Effector CD4-positive, alpha-beta T cell (primary cell): Measurements from ENCODE around the gene SIL1.
"Not testable (repeated sequence)": the region's sequence is repeated elsewhere in the genome, so short reads cannot be mapped to it uniquely, and the experiment has no call there.

Experiments used
- DNase-seq: peaks from one replicate; pipeline ENCODE4 v3.0.0-alpha.2; 2020

The SIL1 gene

GRCh38 chr5:139138109-139138508 is 60.1 kb downstream of the SIL1 start:
- no peak for DNase-seq

GRCh38 chr5:139137697-139138096 is 60.5 kb downstream of the SIL1 start:
- no peak for DNase-seq

- no peak for DNase-seq
These were observed 63.3 kb downstream of the SIL1 start for GRCh38 chr5:139134906-139135305.

- DNase-seq, result no peak
These were observed 64.9 kb downstream of the SIL1 start for GRCh38 chr5:139133282-139133681.

DNA sequence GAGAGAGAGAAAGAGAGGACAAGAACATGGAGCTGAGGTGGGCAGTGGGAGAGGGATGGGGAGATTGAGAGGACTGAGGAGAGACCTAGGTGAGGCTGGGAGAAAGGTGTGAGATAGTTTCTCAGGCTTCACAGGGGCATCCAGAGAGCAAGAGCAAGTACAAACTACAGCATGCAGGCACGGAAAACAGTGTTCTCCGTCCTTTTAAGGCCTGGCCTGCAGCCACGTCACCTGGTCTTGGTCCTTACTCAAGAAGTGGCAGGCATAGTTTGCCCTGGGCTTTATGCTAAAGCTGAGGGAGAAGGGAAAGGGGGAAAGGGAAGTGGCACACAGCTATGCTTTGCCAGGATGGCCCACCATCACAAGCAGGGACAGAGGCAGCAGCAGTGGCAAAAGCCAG is 65.7 kb downstream of the SIL1 start:
- no peak for DNase-seq

GRCh38 chr5:139131921-139132432 is 66.2 kb downstream of the SIL1 start:
- DNase-seq, result no peak

DNA sequence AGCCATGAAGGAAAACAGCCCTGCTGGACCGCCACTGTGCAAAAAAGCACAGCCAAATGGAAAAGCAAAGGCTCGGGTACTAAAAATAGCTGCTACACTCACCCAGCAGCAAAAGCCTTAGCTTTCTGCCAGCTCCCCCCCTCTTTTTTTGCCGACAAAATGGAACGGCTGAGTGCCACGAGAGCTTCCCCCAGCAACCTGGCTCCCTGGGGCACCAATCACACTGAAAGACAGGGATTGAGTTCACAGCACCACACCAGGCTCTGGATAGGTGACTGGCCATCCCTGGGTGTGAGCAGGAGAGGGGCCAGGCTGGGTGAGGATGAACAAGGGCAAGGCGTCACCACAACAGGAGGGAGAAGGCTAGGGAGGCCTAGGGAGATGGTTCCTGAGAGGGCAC is 66.7 kb downstream of the SIL1 start:
- DNase-seq, result no peak

- no peak for DNase-seq
These were observed 67.1 kb downstream of the SIL1 start for GRCh38 chr5:139131062-139131461.

GRCh38 chr5:139130214-139130613 is 68.0 kb downstream of the SIL1 start:
- DNase-seq, result no peak

DNA sequence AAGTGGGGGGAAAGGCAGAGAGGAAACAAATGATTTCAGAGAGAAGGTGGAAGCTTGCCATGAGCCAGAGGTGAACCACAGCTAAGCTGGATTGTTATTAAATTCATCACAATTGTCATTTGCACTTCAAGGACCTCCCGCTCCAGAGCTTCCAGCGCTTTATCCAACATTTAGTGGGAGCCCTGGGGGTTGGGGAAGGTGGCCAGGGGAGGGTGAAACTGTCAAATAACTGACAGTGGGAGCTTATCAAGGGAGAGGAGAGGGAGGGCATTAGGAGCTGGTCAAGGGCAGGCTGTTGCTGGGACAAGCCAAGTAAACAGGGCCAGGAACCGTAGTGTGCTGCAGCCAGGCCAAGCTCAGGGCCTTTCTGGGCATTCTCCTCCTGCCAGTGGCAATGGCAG is 71.5 kb downstream of the SIL1 start:
- DNase-seq, result no peak

DNA sequence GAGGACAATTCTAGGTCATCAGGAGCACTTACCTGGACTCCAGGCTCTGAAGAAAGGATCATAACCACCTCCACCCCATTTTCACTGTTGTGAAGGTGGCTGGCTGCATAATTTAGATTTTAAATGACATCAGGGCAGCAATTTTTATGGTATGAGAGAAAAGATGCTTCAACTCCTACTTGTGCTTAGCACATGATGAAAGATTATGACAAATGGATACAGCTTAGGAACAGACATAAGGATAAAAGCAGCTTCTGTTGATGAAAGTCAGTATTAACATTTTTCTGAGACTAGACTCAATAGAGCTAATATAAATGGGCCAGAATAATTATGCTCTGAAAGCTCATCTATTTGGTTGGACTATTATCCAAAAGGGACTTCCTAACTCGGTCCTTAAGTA is 72.2 kb downstream of the SIL1 start:
- no peak for DNase-seq

GRCh38 chr5:139124774-139125520 is 73.2 kb downstream of the SIL1 start:
- DNase-seq, result no peak

DNA sequence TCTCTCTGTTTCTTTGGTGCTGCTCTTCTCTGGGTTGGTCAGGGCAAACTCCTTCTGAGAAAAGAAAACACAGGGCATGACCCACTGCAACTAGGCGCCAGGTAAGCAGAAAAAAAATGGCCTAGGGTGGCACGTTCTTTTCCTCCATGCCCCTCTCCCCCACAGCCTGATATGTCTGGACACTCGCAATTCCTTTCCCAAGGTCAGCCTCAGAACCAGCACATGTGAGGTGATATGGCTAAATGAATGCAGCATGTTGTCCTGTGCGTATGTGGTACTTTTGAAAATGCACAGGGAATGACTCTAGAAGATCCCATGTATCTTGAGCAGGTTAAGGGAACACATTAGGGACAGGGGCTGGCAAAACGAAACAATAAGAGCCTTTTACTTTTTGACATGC is 77.0 kb downstream of the SIL1 start:
- no peak for DNase-seq

GRCh38 chr5:139120521-139120920 is 77.6 kb downstream of the SIL1 start:
- no peak for DNase-seq

DNA sequence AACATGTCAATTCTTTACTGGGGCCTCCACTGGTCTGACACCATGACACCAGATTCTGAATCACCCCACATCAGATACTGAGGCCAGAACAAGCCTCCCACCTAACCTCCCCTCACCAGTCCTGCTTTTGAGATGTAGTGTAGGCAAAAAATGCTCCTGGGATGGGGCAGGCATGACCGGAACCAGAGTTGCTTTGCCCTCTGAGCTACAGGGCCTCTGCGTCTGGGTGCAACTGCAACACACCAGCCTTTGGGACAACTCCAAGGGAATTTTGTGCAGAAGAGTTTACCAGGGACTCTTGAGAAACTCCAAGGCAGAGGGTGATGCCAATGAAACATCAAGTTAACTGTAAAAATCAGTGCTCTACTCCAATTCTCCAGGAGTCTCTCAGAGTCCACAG is 79.4 kb downstream of the SIL1 start:
- no peak for DNase-seq

GRCh38 chr5:139117342-139117884 is 80.8 kb downstream of the SIL1 start:
- DNase-seq, result no peak

GRCh38 chr5:139116100-139116655 is 82.0 kb downstream of the SIL1 start:
- DNase-seq, result no peak

DNA sequence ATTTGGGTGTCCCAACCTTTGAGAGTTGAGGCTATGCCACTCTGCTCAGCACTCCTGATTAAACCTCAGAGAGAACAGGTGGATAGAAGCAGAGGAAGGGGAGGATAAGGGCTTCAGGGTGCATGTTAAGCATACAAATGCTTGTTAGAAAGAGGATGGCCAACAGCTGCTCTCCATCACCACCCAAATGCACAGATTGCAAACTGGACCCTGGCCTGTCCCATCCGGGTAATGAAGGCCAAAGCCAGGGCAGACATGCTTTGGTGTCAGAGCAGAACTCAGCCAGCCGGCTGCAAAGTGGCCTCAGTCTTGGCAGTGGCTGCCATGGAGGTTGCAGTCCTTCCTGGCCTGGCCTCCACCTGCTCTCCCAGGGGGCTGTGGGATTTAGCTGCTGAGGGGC is 84.3 kb downstream of the SIL1 start:
- DNase-seq, result no peak

- not testable (repeated sequence) for DNase-seq
These were observed 85.8 kb downstream of the SIL1 start for GRCh38 chr5:139112362-139112761.

DNA sequence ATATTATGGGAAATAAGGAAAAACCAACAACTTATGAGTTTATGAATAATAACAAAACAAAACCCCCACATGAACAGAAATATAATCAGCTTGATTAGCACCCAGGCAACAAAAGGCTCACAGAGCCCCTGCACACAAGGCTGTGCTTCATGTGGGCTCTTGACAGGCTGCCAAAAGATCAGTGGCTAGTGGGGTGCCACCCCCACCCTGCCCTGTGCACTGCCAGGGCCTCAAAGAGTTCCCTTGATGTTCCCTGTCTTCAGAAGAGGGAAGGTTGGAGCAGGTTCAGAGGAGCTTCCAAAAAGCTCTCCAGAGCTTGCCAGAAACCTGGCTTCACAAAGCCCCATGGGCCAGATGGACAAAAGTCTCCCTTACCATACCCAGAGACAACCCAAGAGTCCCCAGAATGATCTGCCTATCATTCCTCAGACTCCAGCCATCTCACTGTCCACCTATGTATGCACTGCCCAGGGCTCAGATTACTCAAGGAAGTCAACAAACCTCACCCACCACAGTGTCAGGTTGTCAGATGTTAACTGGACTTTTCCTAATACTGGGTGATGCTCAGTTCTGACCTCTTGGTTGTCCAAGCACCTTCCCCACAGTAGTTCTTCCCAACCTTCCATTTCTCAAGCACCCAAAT is 87.5 kb downstream of the SIL1 start:
- DNase-seq, result no peak

DNA sequence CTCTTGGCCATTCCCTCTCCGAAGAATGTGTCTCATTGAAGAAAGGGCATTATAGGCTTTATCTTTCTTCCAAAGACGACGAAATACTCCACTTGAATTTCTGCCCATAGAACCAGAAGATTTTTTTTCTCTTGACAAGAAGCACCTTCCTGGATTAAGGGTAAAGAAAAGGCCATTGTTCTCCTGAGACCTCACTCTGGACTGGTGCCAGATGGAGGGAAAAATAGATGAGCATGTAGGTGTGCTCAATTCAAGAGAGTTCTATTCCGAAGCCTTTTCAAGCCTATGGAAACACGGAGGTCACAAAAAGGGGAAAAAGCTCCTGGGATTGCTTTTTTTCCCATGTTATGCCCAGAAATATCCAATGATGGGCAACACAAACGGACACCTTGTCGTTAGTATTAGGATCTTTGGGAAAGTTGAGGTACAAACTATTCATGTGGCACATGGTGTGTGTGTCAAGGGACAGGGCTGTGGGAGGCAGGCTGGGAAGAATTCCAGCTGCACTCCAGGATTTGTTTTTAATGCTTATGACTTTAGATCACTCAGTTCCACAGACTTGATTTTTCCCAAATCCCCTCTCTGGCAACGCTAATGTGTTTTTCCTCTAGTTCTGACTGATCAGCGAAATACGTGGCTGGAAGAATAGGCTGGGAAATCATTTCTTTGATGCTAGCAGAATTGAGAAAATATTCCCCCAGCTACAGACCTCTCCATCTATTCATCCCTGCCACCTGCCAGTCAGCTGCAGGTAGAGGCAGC is 89.9 kb downstream of the SIL1 start:
- no peak for DNase-seq

- DNase-seq, result no peak
These were observed 92.5 kb downstream of the SIL1 start for GRCh38 chr5:139105621-139106071.
